ENCODE data around the gene CATSPER3.

Gene CATSPER3

GRCh38 chr5:135010502-135011354 is 43.0 kb downstream of the CATSPER3 start:
- DNase-seq (ENCODE audit: low read depth in 2 of 2, low spot score in 1 of 2) = no peak

DNA sequence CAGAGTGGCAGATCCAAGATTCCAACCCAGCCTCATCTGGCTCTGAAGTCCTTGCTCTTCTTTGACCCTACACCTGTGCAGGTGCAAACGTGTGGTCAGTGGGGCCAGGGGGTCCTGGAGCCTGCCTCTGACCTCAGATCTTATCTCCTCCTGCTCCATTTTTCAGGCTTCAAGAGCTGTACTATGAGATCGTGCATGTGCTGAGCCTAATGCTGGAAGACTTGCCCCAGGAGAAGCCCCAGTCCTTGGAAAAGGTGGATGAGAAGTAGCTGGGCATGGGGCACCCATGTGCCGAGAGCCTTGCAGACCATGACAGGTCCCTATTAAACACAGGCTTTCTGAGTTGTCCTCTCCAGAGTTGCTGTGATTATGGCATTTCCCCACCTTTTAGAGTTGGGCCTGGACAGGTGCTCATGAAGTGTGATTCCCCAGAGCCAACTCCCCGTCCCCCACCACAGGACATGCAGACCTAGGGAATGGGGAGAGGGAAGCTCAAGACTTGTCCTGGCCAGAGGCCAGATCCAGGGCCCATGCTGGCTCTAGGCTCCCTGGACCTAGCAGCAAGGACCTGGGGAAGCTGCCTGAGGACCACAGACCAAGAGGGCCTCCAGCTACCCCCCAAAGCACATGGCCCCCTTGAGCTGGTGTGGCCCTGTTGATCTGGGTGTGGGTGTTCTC is 43.8 kb downstream of the CATSPER3 start:
- no peak for DNase-seq (ENCODE audit: low read depth in 2 of 2, low spot score in 1 of 2)

DNA sequence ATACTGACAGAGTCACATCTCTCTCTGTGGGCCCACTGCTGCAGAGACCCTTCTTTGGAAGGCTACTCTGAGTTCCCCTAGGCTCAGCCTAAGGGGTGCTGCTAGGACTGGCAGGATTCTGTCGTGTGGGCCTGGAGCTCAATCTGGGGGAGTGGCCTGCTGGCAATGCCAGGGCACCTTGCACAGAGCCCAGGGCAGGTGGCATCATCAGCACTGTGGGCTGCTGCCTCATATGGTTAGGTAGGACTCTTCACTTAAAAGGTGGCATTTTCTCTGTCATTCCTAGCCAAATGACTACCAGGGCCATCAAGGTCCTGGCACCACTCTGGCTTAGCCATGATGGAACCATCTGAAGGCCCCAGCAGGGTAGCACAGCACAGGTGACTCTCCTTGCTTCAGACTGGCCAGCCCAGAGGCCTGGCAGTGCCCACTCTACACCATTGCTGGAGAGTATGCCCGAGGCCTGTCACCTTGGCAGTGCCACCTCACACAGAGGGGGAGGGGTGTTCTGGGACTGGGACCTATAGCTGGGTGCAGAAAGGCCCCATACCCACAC is 44.4 kb downstream of the CATSPER3 start:
- DNase-seq (ENCODE audit: low read depth in 2 of 2, low spot score in 1 of 2) = no peak

- DNase-seq (ENCODE audit: low read depth in 2 of 2, low spot score in 1 of 2) = no peak
Measured at GRCh38 chr5:135012951-135013391, 45.3 kb downstream of the CATSPER3 start.

DNA sequence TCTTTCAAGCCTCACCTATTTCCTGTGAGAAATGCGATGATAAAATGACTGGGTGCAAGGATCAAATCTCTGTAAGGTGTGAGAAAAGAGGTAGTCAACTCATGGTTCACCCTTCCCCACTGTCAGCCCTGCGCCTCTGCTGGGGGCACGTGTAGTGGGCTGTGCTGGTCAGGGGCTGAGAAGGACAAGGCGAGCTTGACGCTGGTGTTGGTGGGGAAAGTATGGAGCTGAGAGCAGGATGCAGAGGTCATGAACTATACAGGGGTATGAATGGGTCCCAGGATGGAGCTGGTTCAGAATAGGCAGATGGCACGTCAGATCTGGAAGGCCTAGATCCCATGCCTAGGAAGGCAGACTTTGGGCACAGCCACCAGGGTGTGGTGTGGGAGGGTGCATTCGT is 45.7 kb downstream of the CATSPER3 start:
- no peak for DNase-seq (ENCODE audit: low read depth in 2 of 2, low spot score in 1 of 2)

DNA sequence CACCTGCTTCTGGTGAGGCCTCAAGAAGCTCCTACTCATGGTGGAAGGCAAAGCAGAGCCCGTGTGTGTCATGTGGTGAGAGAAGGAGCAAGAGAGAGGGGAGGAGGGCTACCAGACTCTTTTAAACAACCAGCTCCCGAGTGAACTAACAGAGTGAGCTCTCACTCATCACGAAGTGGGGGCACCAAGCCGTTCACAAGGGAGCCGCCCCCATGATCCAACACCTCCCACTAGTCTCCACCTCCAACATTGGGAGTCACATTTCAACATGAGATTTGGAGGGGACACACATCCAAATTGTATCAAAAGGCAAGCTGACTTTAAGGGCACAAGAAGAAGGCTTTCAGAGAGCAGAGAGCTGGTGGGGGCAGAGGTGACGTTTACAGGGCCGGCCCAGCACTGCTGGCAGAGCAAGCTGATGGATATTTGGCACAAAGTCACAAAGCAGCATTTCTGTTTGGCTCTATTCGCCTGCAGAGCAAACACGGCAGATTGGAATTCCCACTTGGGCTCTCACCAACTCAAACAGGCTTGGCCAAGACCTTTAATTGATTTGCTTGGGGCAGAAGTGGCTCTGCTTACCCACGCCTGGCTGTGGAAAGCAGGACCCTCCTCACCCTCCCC is 46.4 kb downstream of the CATSPER3 start:
- DNase-seq (ENCODE audit: low read depth in 2 of 2, low spot score in 1 of 2) = no peak

DNA sequence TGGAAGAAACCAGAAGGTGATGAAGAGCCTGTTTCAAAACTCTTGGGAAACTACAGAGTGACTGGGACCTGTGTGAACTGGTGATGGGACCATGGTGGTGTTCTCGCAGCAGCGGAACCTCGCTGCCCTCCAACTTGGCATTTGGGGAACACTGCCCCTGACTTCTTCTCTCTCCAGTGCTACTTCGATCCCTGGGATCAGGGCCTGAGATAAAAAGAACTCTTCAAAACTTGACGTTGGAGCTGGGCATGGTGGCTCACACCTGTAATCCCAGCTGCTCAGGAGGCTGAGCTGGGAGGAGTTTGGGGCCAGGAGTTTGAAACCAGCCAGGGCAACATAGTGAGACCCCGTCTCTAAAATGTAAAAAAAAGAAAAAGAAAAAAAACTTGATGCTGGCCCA is 48.2 kb downstream of the CATSPER3 start:
- DNase-seq (ENCODE audit: low read depth in 2 of 2, low spot score in 1 of 2) = no peak

- DNase-seq (ENCODE audit: low read depth in 2 of 2, low spot score in 1 of 2) = no peak
Measured at GRCh38 chr5:135016861-135017290, 49.2 kb downstream of the CATSPER3 start.

DNA sequence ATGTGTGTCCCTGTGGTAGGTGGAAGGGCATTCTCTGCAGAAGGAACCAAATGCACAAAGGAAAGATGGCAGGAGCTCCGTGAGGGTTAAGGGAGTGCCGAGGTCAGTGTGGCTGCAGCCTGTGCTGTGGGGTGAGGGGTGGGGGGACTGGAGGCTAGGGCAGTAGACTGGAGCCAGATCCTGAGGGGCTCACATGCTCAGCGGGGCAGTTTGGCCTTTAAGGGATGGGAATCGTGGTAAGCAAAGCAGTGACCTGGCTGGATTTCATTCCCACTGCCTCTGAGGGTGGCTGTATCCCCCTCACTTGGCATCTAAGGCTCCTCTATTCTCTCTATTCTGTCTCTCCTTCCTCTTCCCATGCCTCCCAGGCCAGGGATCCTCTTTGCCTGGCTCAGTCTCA is 50.8 kb downstream of the CATSPER3 start:
- DNase-seq (ENCODE audit: low read depth in 2 of 2, low spot score in 1 of 2) = no peak

GRCh38 chr5:135019314-135019713 is 51.6 kb downstream of the CATSPER3 start:
- no peak for DNase-seq (ENCODE audit: low read depth in 2 of 2, low spot score in 1 of 2)

DNA sequence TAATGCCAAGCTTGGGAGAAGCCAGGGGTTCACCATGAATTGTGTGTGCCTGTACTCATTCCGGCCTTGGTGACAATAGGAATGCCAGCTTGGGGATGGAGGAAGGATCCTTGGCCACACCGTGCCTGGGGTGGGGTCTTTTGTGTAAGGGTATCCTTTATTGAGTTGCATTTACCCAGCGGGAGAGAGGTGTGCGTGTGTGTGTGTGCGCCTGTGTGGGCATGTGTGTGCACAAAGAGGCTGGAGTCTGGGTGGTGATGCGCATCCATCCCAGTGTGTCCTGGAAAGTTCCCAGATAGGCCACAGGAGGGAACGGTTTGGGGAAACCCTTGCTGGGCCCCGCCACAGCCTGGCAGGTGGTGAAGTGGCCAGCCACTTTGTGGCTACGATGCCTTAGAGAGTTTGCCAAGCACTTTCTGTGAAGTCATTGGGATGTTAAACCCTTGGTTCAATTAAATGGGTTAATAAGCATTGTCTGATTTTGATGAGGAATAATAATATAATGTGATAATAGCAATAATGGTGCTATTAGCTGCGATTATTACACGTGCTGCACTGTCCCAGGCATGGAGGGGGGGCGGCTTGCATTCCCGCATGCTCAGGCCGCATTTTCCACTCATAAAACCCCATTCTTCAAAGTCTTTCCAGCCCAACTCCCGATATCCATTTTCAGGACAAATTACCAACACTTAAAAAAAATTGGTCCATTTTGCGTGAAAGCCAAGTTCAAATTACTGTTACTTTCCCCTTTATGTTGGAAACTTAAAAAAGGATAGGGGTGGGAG is 52.6 kb downstream of the CATSPER3 start:
- DNase-seq (ENCODE audit: low read depth in 2 of 2, low spot score in 1 of 2) = no peak

- DNase-seq (ENCODE audit: low read depth in 2 of 2, low spot score in 1 of 2) = no peak
Measured at GRCh38 chr5:135024956-135025729, 57.4 kb downstream of the CATSPER3 start.

DNA sequence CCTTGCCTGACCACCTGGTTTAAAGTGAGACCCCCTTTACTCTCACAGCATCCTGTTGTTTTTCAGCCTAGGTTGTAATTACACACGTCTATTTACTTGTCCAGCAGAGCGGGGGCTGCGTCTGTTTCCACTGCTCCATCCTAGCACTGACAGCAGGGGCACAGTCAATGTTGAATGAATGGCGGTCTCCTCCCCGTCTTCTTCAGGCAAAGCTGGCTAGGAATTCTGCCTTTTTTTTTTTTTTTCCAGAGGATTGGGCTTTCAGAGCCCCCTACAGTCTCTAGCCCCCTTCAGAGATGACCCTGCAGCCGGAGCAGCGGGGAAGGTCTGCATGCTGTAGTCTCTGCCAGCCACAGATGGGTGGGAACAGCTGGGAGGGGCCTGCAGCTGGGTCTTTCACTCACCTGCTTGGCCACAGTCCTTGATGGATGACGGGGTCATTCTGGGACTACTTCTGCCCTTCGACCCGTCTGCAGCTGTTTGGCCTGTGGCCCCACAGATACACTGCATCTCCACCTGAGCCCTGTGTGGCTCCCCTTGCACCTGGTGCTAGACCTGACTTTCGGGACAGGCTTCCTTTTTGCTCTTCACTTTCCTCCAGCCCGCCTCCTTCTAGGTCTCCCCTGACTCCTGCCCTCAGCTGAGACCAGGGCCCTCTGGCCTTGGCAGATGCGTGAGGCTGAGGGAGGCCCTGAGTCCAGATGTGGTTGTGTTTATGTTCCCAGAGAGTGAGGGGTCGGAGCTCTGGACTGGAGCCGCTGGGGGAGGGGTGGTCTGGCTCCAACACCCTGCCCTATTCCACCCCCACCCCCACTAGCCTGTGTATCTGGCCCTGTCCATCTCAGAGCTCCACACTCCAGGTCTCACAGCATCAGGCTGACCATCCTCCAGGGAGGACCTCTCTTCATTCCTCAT is 58.3 kb downstream of the CATSPER3 start:
- no peak for DNase-seq (ENCODE audit: low read depth in 2 of 2, low spot score in 1 of 2)

DNA sequence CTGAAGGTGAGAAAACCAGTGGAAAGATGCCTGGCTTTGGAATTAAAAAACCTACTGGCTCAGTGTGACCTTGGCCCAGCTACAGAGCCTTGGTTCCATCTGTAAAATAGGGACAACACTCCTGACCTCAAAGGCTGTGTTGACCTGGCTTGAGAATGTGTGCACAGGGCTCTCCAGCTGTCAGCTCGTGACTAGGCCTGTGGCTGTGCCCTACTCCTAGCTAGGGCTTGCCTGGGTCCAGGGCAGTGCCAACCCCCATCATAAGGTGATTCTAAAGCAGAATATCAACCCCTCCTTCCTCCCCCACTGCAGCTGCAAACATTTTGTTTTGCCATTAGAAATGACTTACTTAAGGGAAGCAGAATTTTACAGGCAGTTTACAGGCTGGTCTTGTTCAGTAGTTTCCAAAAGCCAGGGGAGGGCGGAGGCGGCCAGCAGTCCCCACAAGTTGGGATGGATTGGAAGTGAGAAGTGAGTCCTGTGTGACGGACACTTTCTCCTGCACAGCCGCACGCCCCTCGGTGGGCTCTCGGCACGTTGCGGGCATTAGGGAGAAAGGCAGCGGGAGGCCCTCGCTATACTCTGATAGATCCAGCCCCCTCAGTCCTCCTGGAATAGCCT is 59.0 kb downstream of the CATSPER3 start:
- no peak for DNase-seq (ENCODE audit: low read depth in 2 of 2, low spot score in 1 of 2)

DNA sequence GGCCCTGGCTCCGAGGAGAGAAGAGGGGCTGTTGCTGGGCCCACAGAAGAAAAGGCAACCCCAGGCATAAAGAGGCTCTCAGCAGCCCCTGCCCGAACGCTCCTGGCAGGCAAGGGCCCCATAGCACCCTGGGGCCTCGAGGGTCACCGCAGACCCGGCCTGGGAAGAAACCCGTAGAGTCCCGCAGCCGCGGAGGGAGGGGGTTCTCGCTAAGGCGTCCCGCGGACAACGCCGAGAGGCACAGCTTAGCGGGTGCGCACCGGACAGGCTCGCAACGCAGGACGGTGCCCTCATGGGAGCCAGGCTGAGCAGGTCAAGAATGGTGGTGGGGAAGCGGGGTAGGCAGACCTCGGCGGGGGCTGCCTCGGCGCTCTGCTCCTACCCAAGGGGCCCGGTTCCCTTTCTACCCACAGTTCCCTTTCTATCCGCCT is 59.6 kb downstream of the CATSPER3 start:
- DNase-seq (ENCODE audit: low read depth in 2 of 2, low spot score in 1 of 2) = no peak

- DNase-seq (ENCODE audit: low read depth in 2 of 2, low spot score in 1 of 2) = no peak
Measured at GRCh38 chr5:135027697-135028615, 60.2 kb downstream of the CATSPER3 start.

DNA sequence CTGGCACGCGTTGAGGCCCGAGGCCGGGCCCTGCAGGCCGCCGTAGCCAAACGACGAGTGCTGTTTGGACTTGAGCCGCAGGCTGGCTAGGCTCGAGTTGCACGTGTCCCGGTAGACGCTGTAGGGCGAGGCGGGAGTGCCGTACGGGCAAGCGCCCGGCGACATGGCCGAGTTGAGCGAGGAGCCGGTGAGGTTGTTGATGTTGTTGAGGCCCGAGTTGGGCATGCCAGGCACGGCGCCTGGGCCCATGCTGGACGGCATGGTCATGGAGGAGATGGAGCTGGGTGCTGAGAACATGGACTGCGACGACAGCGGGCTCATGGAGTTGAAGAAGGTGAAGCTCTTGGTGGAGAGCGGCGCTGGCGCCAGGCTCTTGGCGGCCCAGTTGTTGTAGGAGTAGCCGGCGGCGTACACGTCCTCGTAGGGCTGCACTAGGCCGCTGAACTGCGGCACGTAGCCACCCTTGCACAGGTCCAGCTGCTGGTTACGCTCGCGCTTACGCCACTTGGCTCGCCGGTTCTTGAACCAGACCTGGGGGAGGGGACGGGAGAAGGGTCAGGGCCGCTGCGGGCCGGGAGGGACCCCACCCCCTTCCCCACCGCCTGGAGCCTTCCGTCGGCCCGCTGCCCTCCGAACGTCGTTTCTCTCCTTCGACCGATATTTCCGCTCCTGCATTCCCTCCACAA is 61.2 kb downstream of the CATSPER3 start:
- DNase-seq (ENCODE audit: low read depth in 2 of 2, low spot score in 1 of 2) = no peak

Measured in stimulated activated CD8-positive, alpha-beta memory T cell treated with anti-CD3 and anti-CD28 coated beads, Interleukin-4, amount 100 ng/mL, for 1 hour (primary cell).